ENCODE measurements around the gene PGAM1. TPM values are rescaled to one million over a fixed set of nuclear protein-coding genes. Genes with fewer than 3 reads are reported as not detected.

PGAM1 gene
- polyA plus RNA-seq, 3 donors = 276 to 749 (median 498) TPM

DNA sequence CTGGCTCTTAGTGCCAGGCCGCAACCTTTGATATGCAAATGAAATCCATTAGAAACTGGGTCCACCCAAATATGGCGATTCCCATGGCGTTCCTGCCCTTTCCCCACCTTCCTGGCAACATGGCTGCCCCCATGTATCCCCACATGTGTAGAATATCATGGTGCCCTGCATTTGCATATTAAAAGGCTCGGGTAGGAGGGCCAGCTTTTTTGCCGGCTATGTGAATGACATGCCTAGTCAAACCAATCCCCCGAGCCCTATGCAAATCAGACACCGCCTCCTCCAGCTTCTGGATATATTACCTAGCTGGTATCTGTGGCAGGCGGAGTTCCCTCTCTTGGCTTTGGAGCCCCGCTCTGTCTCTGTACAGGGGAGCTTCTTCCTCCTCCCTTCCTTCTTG lies 53.9 kb downstream of the PGAM1 start:
- WGBS (ENCODE audit: insufficient coverage) = 78% methylated on average over 6 of the region's 9 CpGs
- TF ChIP-seq, protein P1, sequence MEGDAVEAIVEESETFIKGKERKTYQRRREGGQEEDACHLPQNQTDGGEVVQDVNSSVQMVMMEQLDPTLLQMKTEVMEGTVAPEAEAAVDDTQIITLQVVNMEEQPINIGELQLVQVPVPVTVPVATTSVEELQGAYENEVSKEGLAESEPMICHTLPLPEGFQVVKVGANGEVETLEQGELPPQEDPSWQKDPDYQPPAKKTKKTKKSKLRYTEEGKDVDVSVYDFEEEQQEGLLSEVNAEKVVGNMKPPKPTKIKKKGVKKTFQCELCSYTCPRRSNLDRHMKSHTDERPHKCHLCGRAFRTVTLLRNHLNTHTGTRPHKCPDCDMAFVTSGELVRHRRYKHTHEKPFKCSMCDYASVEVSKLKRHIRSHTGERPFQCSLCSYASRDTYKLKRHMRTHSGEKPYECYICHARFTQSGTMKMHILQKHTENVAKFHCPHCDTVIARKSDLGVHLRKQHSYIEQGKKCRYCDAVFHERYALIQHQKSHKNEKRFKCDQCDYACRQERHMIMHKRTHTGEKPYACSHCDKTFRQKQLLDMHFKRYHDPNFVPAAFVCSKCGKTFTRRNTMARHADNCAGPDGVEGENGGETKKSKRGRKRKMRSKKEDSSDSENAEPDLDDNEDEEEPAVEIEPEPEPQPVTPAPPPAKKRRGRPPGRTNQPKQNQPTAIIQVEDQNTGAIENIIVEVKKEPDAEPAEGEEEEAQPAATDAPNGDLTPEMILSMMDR (IDR thresholded peaks at IDR 0.05) = no peak
- H3K27ac Mint-ChIP-seq = peak overlapping the region in 1 of 7 donors; percentile 25
- H2AFZ ChIP-seq (ENCODE audit: insufficient read depth, low read depth, low read length, poor library complexity, severe bottlenecking) = no peak overlapping the region
- peaks cover 65 to 90% of the 10 kb centered on the region in 2 donors for H3K36me3 ChIP-seq (replicated peaks in 1 of 2; ENCODE audit: control insufficient read depth in 1 of 2, insufficient read depth in 2 of 2, low read length in 2 of 2)
- H3K27ac ChIP-seq (ENCODE audit: low read depth in 1 of 2, low read length in 2 of 2) = no peak overlapping the region
- H3K36me3 Mint-ChIP-seq = peaks cover 65 to 82% of the 10 kb centered on the region in 2 donors
- H3K9me3 Mint-ChIP-seq = no peaks in the 10 kb centered on the region
- H4K20me1 ChIP-seq (ENCODE audit: insufficient read depth, low read length) = peaks cover 14% of the 10 kb centered on the region
- H3K9me3 ChIP-seq (replicated peaks in 1 of 2; ENCODE audit: control insufficient read depth in 1 of 2, insufficient read depth in 1 of 2, low read length in 2 of 2) = no peaks in the 10 kb centered on the region
- H3K79me2 ChIP-seq (ENCODE audit: insufficient read depth, low read length) = peaks cover 14% of the 10 kb centered on the region
- no peaks in the 10 kb centered on the region for H3K4me1 ChIP-seq (ENCODE audit: control insufficient read depth in 1 of 2, insufficient read depth in 2 of 2, low read length in 2 of 2)
- no peak overlapping the region for H3K4me2 ChIP-seq (replicated peaks; ENCODE audit: extremely low read depth, low read length, poor library complexity, severe bottlenecking)
- no peak for DNase-seq
- H3K4me1 Mint-ChIP-seq = no peaks in the 10 kb centered on the region
- no peak overlapping the region for H3K9ac ChIP-seq (ENCODE audit: insufficient read depth, low read length, poor library complexity, severe bottlenecking)
- no peaks in the 10 kb centered on the region for H3K27me3 ChIP-seq (ENCODE audit: control insufficient read depth in 2 of 2, insufficient read depth in 2 of 2, low read length in 2 of 2)
- no peak overlapping the region for H3K4me3 ChIP-seq (replicated peaks in 1 of 3; ENCODE audit: low read depth in 2 of 3, low read length in 3 of 3)
- no peak overlapping the region for H3K4me3 Mint-ChIP-seq
- intact Hi-C loops (cut with micrococcal nuclease) = no loop called here
- H3K27me3 Mint-ChIP-seq (ENCODE audit: low read depth in 3 of 3) = peaks cover 0 to 2% (median 0%) of the 10 kb centered on the region in 3 donors

DNA sequence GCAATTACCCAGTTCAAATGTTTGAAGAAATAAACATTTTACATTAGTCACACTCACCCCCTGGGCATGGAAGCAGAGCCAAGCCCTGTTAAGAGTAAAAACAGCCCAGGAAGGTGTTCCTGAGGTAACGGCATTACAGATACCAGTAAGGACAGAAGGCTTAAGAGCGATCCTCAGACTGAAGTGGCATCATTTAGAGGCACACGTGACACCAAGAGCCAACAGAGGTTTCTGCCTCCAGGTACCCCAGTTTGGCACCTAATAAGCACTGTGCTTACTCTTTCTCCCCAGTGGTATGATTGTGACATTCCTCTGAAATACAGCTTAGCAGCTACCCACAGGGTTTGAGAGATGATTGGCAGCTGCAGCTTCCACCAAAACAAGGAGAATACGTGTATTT lies 55.1 kb downstream of the PGAM1 start:
- H2AFZ ChIP-seq (ENCODE audit: insufficient read depth, low read depth, low read length, poor library complexity, severe bottlenecking) = no peak overlapping the region
- WGBS (ENCODE audit: insufficient coverage) = 100% methylated on average over 3 of the region's 4 CpGs
- H3K79me2 ChIP-seq (ENCODE audit: insufficient read depth, low read length) = peaks cover 23% of the 10 kb centered on the region
- H3K9ac ChIP-seq (ENCODE audit: insufficient read depth, low read length, poor library complexity, severe bottlenecking) = no peak overlapping the region
- Mint-ChIP-seq H3K36me3 (peaks cover 65 to 80% of the 10 kb centered on the region in 2 donors), H3K4me3 (no peak overlapping the region), H3K27ac (peak overlapping the region in 3 of 7 donors; percentile 10 to 69 (median 10)), H3K9me3 (no peaks in the 10 kb centered on the region), H3K4me1 (no peaks in the 10 kb centered on the region), H3K27me3 (ENCODE audit: low read depth in 3 of 3) (peaks cover 0 to 2% (median 0%) of the 10 kb centered on the region in 3 donors)
- no peaks in the 10 kb centered on the region for H3K4me1 ChIP-seq (ENCODE audit: control insufficient read depth in 1 of 2, insufficient read depth in 2 of 2, low read length in 2 of 2)
- no peaks in the 10 kb centered on the region for H3K9me3 ChIP-seq (replicated peaks in 1 of 2; ENCODE audit: control insufficient read depth in 1 of 2, insufficient read depth in 1 of 2, low read length in 2 of 2)
- no peaks in the 10 kb centered on the region for H3K27me3 ChIP-seq (ENCODE audit: control insufficient read depth in 2 of 2, insufficient read depth in 2 of 2, low read length in 2 of 2)
- no peak overlapping the region for H3K4me2 ChIP-seq (replicated peaks; ENCODE audit: extremely low read depth, low read length, poor library complexity, severe bottlenecking)
- H3K27ac ChIP-seq (ENCODE audit: low read depth in 1 of 2, low read length in 2 of 2) = no peak overlapping the region
- intact Hi-C loops (cut with micrococcal nuclease) = no loop called here
- DNase-seq = no peak
- TF ChIP-seq, protein P1 (IDR thresholded peaks at IDR 0.05) = no peak
- peaks cover 58 to 86% of the 10 kb centered on the region in 2 donors for H3K36me3 ChIP-seq (replicated peaks in 1 of 2; ENCODE audit: control insufficient read depth in 1 of 2, insufficient read depth in 2 of 2, low read length in 2 of 2)
- H3K4me3 ChIP-seq (replicated peaks in 1 of 3; ENCODE audit: low read depth in 2 of 3, low read length in 3 of 3) = no peak overlapping the region
- peaks cover 19% of the 10 kb centered on the region for H4K20me1 ChIP-seq (ENCODE audit: insufficient read depth, low read length)
